GM21515 (cell line): Measurements from ENCODE around the gene C11orf54.
A peak's percentile ranks its signal among the peaks of the same experiment; 100 is the strongest.
"Not testable (repeated sequence)": the region's sequence is repeated elsewhere in the genome, so short reads cannot be mapped to it uniquely, and the experiment has no call there.

ENCODE experiments used
- ATAC-seq: cut with Tn5 transposase; IDR thresholded peaks from one replicate; pipeline ENCODE4 v1.9.1; 2021; ENCODE audit not compliant: unreplicated experiment

The C11orf54 gene

GRCh38 chr11:93734427-93735222 lies 6.8 kb upstream of the C11orf54 start:
- no peak for ATAC-seq

- no peak for ATAC-seq
Measured at GRCh38 chr11:93735627-93736026, 5.8 kb upstream of the C11orf54 start.

GRCh38 chr11:93736129-93736528 lies 5.3 kb upstream of the C11orf54 start:
- ATAC-seq = no peak

GRCh38 chr11:93737904-93738612 lies 3.4 kb upstream of the C11orf54 start:
- ATAC-seq = no peak

- no peak for ATAC-seq
Measured at GRCh38 chr11:93738647-93739081, 2.8 kb upstream of the C11orf54 start.

GRCh38 chr11:93740031-93740729 lies 1.3 kb upstream of the C11orf54 start:
- ATAC-seq = no peak

- ATAC-seq = peak; percentile 31
Measured at GRCh38 chr11:93740730-93741093, 760 bp upstream of the C11orf54 start.

- ATAC-seq = peak; percentile 6
Measured at GRCh38 chr11:93741882-93742226, 382 bp downstream of the C11orf54 start.

- ATAC-seq = no peak
Measured at GRCh38 chr11:93743291-93743690, 1.8 kb downstream of the C11orf54 start.

GRCh38 chr11:93744669-93745004 lies 3.2 kb downstream of the C11orf54 start:
- ATAC-seq = no peak

- not testable (repeated sequence) for ATAC-seq
Measured at GRCh38 chr11:93745005-93745755, 3.7 kb downstream of the C11orf54 start.

- ATAC-seq = no peak
Measured at GRCh38 chr11:93746101-93746500, 4.6 kb downstream of the C11orf54 start.

GRCh38 chr11:93747122-93747521 lies 5.7 kb downstream of the C11orf54 start:
- ATAC-seq = peak; percentile 63

GRCh38 chr11:93751001-93751400 lies 9.5 kb downstream of the C11orf54 start:
- ATAC-seq = no peak

GRCh38 chr11:93753241-93753640 lies 11.8 kb downstream of the C11orf54 start:
- ATAC-seq = no peak

GRCh38 chr11:93756748-93757147 lies 15.3 kb downstream of the C11orf54 start:
- ATAC-seq = peak; percentile 58

- no peak for ATAC-seq
Measured at GRCh38 chr11:93757301-93757700, 15.8 kb downstream of the C11orf54 start.

- ATAC-seq = no peak
Measured at GRCh38 chr11:93757924-93758865, 16.7 kb downstream of the C11orf54 start.

GRCh38 chr11:93759123-93759522 lies 17.7 kb downstream of the C11orf54 start:
- ATAC-seq = not testable (repeated sequence)

- ATAC-seq = no peak
Measured at GRCh38 chr11:93761910-93762309, 20.4 kb downstream of the C11orf54 start.
